ENCODE measurements around the gene CDC123.

DNA sequence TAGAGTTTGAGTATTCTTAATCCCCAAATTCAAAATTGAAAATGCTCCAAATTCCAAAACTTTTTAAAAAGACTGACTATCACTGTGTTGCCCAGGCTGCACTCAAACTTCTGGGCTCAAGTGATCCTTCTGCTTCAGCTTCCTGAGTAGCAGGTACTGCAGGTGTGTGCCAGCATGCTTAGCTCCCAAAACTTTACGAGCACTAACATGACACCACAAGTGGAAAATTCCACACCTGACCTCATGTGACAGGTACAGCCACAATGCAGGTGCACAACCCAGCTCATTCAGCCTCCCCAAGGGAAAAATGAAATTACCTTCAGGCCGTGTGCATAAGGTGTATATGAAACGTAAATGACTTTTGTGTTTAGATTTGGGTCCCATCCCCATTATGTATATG lies 16.5 kb downstream of the CDC123 start:
- TF ChIP-seq EP300 (IDR thresholded peaks at IDR 0.05), result no peak
- TF ChIP-seq, protein P1, sequence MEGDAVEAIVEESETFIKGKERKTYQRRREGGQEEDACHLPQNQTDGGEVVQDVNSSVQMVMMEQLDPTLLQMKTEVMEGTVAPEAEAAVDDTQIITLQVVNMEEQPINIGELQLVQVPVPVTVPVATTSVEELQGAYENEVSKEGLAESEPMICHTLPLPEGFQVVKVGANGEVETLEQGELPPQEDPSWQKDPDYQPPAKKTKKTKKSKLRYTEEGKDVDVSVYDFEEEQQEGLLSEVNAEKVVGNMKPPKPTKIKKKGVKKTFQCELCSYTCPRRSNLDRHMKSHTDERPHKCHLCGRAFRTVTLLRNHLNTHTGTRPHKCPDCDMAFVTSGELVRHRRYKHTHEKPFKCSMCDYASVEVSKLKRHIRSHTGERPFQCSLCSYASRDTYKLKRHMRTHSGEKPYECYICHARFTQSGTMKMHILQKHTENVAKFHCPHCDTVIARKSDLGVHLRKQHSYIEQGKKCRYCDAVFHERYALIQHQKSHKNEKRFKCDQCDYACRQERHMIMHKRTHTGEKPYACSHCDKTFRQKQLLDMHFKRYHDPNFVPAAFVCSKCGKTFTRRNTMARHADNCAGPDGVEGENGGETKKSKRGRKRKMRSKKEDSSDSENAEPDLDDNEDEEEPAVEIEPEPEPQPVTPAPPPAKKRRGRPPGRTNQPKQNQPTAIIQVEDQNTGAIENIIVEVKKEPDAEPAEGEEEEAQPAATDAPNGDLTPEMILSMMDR (IDR thresholded peaks at IDR 0.05), result no peak
- no peak for TF ChIP-seq POLR2A (IDR thresholded peaks at IDR 0.05)

Data from ovary (tissue), 3 donors.